GM23338 (cell line): ENCODE results near the gene CNPY4. TPM values are rescaled to one million over a fixed set of nuclear protein-coding genes. Genes with fewer than 3 reads are reported as not detected.

Experiments used
- ATAC-seq: fragments of 200-7000 bp; cut with Tn5 transposase; 3 replicates; pipeline ENCODE4 v1.9.1; 2020
- DNase-seq: peaks from one replicate; pipeline ENCODE4 v3.0.0-alpha.2; 2015; ENCODE audit warnings: low spot score
- H2AFZ ChIP-seq: fragments of 200-600 bp; sonication (generic); 2 replicates; pipeline ENCODE4 v1.8.0; 2016; ENCODE audit warnings: antibody characterized with exemption, mild to moderate bottlenecking, moderate library complexity
- H3F3A ChIP-seq: fragments of 200-600 bp; sonication (generic); replicated peaks from 2 replicates; pipeline ENCODE4 v1.8.0; 2017; ENCODE audit warnings: antibody characterized with exemption, mixed run types, low read depth
- H3K27ac ChIP-seq: fragments of 200-600 bp; sonication (generic); 2 replicates; pipeline ENCODE4 v1.6.1; 2016; ENCODE audit warnings: low read depth
- H3K27me3 ChIP-seq: fragments of 200-600 bp; sonication (generic); 2 replicates; pipeline ENCODE4 v1.8.0; 2016; ENCODE audit warnings: mild to moderate bottlenecking, mixed run types, moderate library complexity; ENCODE audit not compliant: insufficient read depth
- H3K36me3 ChIP-seq: fragments of 200-600 bp; sonication (generic); 2 replicates; pipeline ENCODE4 v1.8.0; 2016; ENCODE audit warnings: mild to moderate bottlenecking; ENCODE audit not compliant: insufficient read depth
- H3K4me1 ChIP-seq: fragments of 200-600 bp; sonication (generic); 2 replicates; pipeline ENCODE4 v1.8.0; 2016; ENCODE audit warnings: mild to moderate bottlenecking, moderate library complexity; ENCODE audit not compliant: insufficient read depth
- H3K4me2 ChIP-seq: fragments of 200-600 bp; sonication (generic); 2 replicates; pipeline ENCODE4 v1.7.1; 2017; ENCODE audit warnings: mixed run types
- H3K4me3 ChIP-seq: fragments of 200-600 bp; sonication (generic); 2 replicates; pipeline ENCODE4 v1.6.1; 2016; ENCODE audit warnings: mixed run types
- H3K79me2 ChIP-seq: fragments of 200-600 bp; sonication (generic); replicated peaks from 2 replicates; pipeline ENCODE4 v1.8.0; 2017; ENCODE audit warnings: mild to moderate bottlenecking; ENCODE audit not compliant: insufficient read depth
- H3K9me2 ChIP-seq: fragments of 200-600 bp; sonication (generic); 2 replicates; pipeline ENCODE4 v1.8.0; 2017; ENCODE audit not compliant: insufficient read depth
- H4K20me1 ChIP-seq: fragments of 200-600 bp; sonication (generic); replicated peaks from 2 replicates; pipeline ENCODE4 v1.8.0; 2017; ENCODE audit warnings: mild to moderate bottlenecking; ENCODE audit not compliant: insufficient read depth
- H3K27ac Mint-ChIP-seq: 2 replicates; pipeline ENCODE4 v1.8.0; 2020; ENCODE audit warnings: inconsistent platforms, mild to moderate bottlenecking, moderate library complexity, mixed read lengths
- H3K27me3 Mint-ChIP-seq: 3 replicates; pipeline ENCODE4 v1.8.0; 2022; ENCODE audit warnings: low read depth, mild to moderate bottlenecking, moderate library complexity, mixed read lengths, inconsistent platforms; ENCODE audit not compliant: insufficient read depth, poor library complexity
- H3K36me3 Mint-ChIP-seq: 3 replicates; pipeline ENCODE4 v1.8.0; 2021; ENCODE audit warnings: low read depth, mild to moderate bottlenecking, inconsistent platforms, moderate library complexity, mixed read lengths
- H3K4me1 Mint-ChIP-seq: 3 replicates; pipeline ENCODE4 v1.8.0; 2020; ENCODE audit warnings: mild to moderate bottlenecking, inconsistent platforms, mixed read lengths
- H3K4me3 Mint-ChIP-seq: 3 replicates; pipeline ENCODE4 v1.8.0; 2021; ENCODE audit warnings: moderate library complexity, mild to moderate bottlenecking, inconsistent platforms, mixed read lengths
- H3K9me3 Mint-ChIP-seq: 3 replicates; pipeline ENCODE4 v1.8.0; 2020; ENCODE audit warnings: moderate library complexity, mild to moderate bottlenecking, inconsistent platforms, mixed read lengths
- CREB1 ChIP-seq: fragments of 250-450 bp; sonication (Bioruptor Pico); IDR thresholded peaks from 2 replicates; pipeline ENCODE4 v1.5.0; 2020; ENCODE audit warnings: low read depth, mild to moderate bottlenecking, moderate library complexity
- EZH2 ChIP-seq: fragments of 200-600 bp; sonication (generic); IDR thresholded peaks from one replicate; pipeline ENCODE4 v1.8.0; 2017; ENCODE audit warnings: antibody characterized with exemption, mild to moderate bottlenecking, low read depth; ENCODE audit not compliant: unreplicated experiment
- EZH2phosphoT487 ChIP-seq: fragments of 200-600 bp; sonication (generic); IDR thresholded peaks from one replicate; pipeline ENCODE4 v1.8.1; 2018; ENCODE audit warnings: antibody characterized with exemption; ENCODE audit not compliant: unreplicated experiment
- JUNB ChIP-seq: IDR thresholded peaks from one replicate; pipeline ENCODE4 v1.6.1; 2016; ENCODE audit warnings: antibody characterized with exemption; ENCODE audit not compliant: unreplicated experiment
- POLR2AphosphoS5 ChIP-seq: IDR thresholded peaks from 2 replicates; pipeline ENCODE4 v1.6.1; 2016; ENCODE audit warnings: antibody characterized with exemption, low read depth
- STAT1 ChIP-seq: IDR thresholded peaks from one replicate; pipeline ENCODE4 v1.6.1; 2016; ENCODE audit warnings: antibody characterized with exemption; ENCODE audit not compliant: unreplicated experiment
- ZNF114 ChIP-seq: fragments of 250-450 bp; sonication (Bioruptor Pico); IDR thresholded peaks from 2 replicates; pipeline ENCODE4 v1.5.0; 2020; ENCODE audit warnings: mild to moderate bottlenecking, moderate library complexity
- polyA plus RNA-seq: library from polyadenylated mRNA; unstranded; fragments of >200 nt; fragmentation: Nextera tagmentation; extraction: Ambion mirVana; gene quantifications from 2 replicates; pipeline ENCODE4 v1.2.1, GENCODE V29; 2016
- total RNA-seq: library from RNA; depleted of rRNA; stranded (reverse); fragments of >200 nt; shearing (Covaris generic); gene quantifications from 2 replicates; pipeline ENCODE4 v1.2.3, GENCODE V29; 2014
- TF ChIP-seq, protein P1 (sequence below), 2 experiments: fragments of 200-600 bp in 1 of 2; sonication (generic) in 1 of 2; conservative IDR thresholded peaks; 2 replicates each; pipeline versions ENCODE4 v1.5.1 to v1.6.1; 2016 to 2017; ENCODE audit warnings: antibody characterized with exemption in 2 of 2, low read depth in 2 of 2, mild to moderate bottlenecking in 2 of 2, moderate library complexity in 1 of 2

CNPY4 gene
- total and polyA plus RNA-seq, 2 experiments from 2014 or later, result 10.7 to 12.0 TPM

DNA sequence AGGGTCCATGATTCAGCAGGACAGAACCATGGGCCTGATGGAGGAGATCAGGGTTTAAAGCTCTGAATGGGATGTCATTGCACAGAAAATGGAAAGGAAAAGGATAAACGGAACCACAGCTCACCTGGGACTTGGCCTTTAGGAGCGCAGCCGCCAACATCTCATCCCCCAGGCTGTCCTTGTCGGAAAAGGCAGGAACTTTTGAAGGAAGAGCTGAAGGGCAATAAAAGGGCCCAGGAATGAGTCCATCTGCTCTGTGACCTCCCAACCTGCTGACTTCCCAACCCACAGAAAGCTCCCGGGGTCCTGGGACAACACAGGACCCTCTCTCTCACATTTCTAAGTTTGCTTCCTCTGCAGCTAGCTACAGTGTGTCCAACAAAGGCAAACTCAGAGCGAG, 44.0 kb upstream of the CNPY4 start (continued):
- TF ChIP-seq CREB1 (CRISPR knock-in tag) (no peak), EZH2 (no peak), EZH2phosphoT487 (no peak), JUNB (no peak), ZNF114 (CRISPR knock-in tag) (no peak)
- TF ChIP-seq, protein P1, sequence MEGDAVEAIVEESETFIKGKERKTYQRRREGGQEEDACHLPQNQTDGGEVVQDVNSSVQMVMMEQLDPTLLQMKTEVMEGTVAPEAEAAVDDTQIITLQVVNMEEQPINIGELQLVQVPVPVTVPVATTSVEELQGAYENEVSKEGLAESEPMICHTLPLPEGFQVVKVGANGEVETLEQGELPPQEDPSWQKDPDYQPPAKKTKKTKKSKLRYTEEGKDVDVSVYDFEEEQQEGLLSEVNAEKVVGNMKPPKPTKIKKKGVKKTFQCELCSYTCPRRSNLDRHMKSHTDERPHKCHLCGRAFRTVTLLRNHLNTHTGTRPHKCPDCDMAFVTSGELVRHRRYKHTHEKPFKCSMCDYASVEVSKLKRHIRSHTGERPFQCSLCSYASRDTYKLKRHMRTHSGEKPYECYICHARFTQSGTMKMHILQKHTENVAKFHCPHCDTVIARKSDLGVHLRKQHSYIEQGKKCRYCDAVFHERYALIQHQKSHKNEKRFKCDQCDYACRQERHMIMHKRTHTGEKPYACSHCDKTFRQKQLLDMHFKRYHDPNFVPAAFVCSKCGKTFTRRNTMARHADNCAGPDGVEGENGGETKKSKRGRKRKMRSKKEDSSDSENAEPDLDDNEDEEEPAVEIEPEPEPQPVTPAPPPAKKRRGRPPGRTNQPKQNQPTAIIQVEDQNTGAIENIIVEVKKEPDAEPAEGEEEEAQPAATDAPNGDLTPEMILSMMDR (conservative IDR thresholded peaks at IDR 0.05; ENCODE audit: low read depth in 2 of 2), result no peak

DNA sequence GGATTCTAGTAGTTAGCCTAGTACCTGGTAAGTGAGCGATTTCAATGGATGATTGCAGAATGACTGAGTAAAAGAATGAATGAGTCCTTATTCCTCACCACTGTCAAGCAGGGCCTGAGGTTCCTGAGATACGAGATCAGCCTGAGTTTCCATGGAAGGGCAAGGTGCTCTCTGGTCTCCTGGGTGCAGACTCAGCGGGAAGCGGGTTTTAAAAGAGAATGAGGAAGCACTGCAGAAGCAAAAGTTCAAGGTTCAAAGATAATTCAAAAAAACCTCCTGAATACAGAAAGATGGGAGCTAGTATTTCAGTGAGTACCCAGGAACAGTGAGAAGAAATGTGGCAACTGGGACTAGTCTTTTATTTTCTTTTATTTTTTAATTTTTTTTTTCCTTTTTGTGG, 42.2 kb upstream of the CNPY4 start:
- ATAC-seq, result no peak
- no peak overlapping the region for H3K27ac Mint-ChIP-seq
- no peak for DNase-seq

DNA sequence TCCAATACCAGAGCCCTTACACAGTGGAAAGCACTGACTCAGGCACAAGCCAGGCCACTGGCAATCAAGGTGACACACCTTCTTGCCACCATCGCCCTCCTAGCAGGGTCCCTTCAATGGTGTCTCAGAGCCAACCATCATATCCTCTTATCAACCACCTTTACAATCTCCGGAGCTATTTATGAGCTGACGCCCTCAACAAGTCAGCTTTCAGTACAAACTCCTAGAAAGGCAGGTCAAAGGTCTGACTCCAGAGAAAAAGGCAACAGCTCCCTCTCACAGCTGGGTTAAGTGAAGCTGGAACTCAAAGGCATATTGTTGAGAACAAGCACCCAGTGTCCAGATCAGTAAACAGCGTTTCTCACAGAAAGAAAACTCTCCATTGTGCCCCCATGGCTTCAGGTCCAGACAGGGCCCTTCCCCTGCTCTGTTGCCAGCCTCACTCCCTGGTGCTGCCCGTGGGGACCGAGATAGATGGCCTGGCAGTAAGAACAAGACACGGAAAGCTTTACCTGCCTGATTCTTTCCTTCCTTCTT, 40.3 kb upstream of the CNPY4 start:
- Histone ChIP-seq H3K9me2 (no peaks in the 10 kb centered on the region), H3K4me1 (peaks cover 15% of the 10 kb centered on the region), H3K4me3 (peak overlapping the region; percentile 94; the same call in 1 of the 2 replicates), H2AFZ (no peak overlapping the region), H3K27me3 (no peaks in the 10 kb centered on the region), H3K79me2 (peaks cover 62% of the 10 kb centered on the region), H3K4me2 (peak overlapping the region; percentile 89; the same call in 1 of the 2 replicates), H3K27ac (no peak overlapping the region; the same call in 1 of the 2 replicates), H3F3A (peaks cover 25% of the 10 kb centered on the region), H3K36me3 (peaks cover 58% of the 10 kb centered on the region), H4K20me1 (peaks cover 23% of the 10 kb centered on the region)
- no peak for ATAC-seq
- Mint-ChIP-seq H3K4me1 (peaks cover 19% of the 10 kb centered on the region), H3K27me3 (peaks cover 21% of the 10 kb centered on the region), H3K27ac (no peak overlapping the region), H3K9me3 (peaks cover 39% of the 10 kb centered on the region), H3K4me3 (peak overlapping the region; percentile 41), H3K36me3 (peaks cover 69% of the 10 kb centered on the region)
- no peak for DNase-seq
- TF ChIP-seq, protein P1 (conservative IDR thresholded peaks at IDR 0.05; ENCODE audit: low read depth in 2 of 2), result no peak
- TF ChIP-seq EZH2 (no peak), STAT1 (no peak)

More for the DNA sequence above, 42.2 kb upstream of the CNPY4 start:
- Histone ChIP-seq H4K20me1 (peaks cover 23% of the 10 kb centered on the region), H3K4me3 (no peak overlapping the region), H3K4me1 (peaks cover 8% of the 10 kb centered on the region; the same call in 1 of the 2 replicates), H3F3A (peaks cover 39% of the 10 kb centered on the region), H2AFZ (no peak overlapping the region), H3K79me2 (peaks cover 62% of the 10 kb centered on the region), H3K27ac (no peak overlapping the region), H3K27me3 (no peaks in the 10 kb centered on the region), H3K36me3 (peaks cover 77% of the 10 kb centered on the region), H3K4me2 (no peak overlapping the region), H3K9me2 (no peaks in the 10 kb centered on the region)
- TF ChIP-seq POLR2AphosphoS5, result no peak
- no peak for TF ChIP-seq STAT1
- H3K27me3 Mint-ChIP-seq, result peaks cover 17% of the 10 kb centered on the region
- no peak overlapping the region for H3K4me3 Mint-ChIP-seq
- peaks cover 58% of the 10 kb centered on the region for H3K9me3 Mint-ChIP-seq
- H3K4me1 Mint-ChIP-seq, result peaks cover 11% of the 10 kb centered on the region
- H3K36me3 Mint-ChIP-seq, result peaks cover 88% of the 10 kb centered on the region
